ENCODE measurements around the gene MRPL53. TPM values are rescaled to one million over a fixed set of nuclear protein-coding genes. Genes with fewer than 3 reads are reported as not detected.
A peak's percentile ranks its signal among the peaks of the same experiment; 100 is the strongest.

The MRPL53 gene
- total and polyA plus RNA-seq, 2 of the 13 experiments (the other 11 are each of a cell fraction or from before 2014, with no cell fraction given), result 34.3 to 51.9 TPM

DNA sequence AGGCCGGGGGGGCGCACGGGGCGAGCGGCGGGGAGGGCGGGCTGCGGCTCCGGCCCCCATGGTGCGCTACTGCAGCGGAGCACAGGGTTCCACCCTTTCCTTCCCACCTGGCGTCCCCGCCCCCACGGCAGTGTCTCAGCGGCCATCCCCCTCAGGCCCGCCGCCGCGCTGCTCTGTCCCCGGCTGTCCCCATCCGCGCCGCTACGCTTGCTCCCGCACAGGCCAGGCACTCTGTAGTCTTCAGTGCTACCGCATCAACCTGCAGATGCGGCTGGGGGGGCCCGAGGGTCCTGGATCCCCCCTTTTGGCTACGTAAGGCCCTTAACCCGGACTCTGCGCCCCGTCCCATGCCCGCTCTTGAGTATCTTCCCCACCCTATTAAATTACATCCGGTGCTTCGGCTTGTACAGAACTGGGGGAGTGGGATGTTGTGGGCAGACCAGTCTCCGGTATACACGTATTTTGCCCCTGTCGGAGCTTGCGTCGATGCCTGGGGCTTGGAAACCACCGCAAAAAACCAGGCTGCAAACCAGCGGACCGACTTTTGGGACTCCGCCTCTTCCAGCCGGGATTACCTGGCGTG lies 14.8 kb downstream of the MRPL53 start (continued):
- TF ChIP-seq CHCHD3 (CRISPR knock-in tag; IDR thresholded peaks at IDR 0.05) (no peak), ZIK1 (CRISPR knock-in tag; IDR thresholded peaks at IDR 0.05; ENCODE audit: borderline replicate concordance, low read depth) (0 out of 2 replicates have a peak, but pooled peaks have one; percentile 49), ZNF768 (CRISPR knock-in tag; IDR thresholded peaks at IDR 0.05) (peak; percentile 68), SIN3B (IDR thresholded peaks at IDR 0.05; ENCODE audit: low read length) (no peak), NCOA1 (CRISPR knock-in tag; IDR thresholded peaks at IDR 0.05) (peak; percentile 78; the same call in 1 of the 2 replicates), ZNF569 (CRISPR knock-in tag; IDR thresholded peaks at IDR 0.05; ENCODE audit: borderline replicate concordance) (no peak; the same call in 1 of the 2 replicates), ONECUT2 (CRISPR knock-in tag; IDR thresholded peaks at IDR 0.05) (0 out of 2 replicates have a peak, but pooled peaks have one; percentile 40), BRD4 (CRISPR knock-in tag; IDR thresholded peaks at IDR 0.05) (peak; percentile 82), EED (CRISPR knock-in tag; IDR thresholded peaks at IDR 0.05) (no peak), SRSF1 (optimal IDR thresholded peaks at IDR 0.05; ENCODE audit: low read depth, low read length) (no peak), ZNF558 (CRISPR knock-in tag; IDR thresholded peaks at IDR 0.05; ENCODE audit: borderline replicate concordance) (no peak), FLYWCH1 (CRISPR knock-in tag; IDR thresholded peaks at IDR 0.05) (no peak), ZFP36L1 (CRISPR knock-in tag; IDR thresholded peaks at IDR 0.05) (no peak), SP5 (CRISPR knock-in tag; IDR thresholded peaks at IDR 0.05; ENCODE audit: borderline replicate concordance, low read depth) (peak; percentile 66), ZNF616 (CRISPR knock-in tag; IDR thresholded peaks at IDR 0.05; ENCODE audit: low read depth) (no peak), NFKBIZ (CRISPR knock-in tag; IDR thresholded peaks at IDR 0.05) (0 out of 2 replicates have a peak, but pooled peaks have one; percentile 25)
- TF ChIP-seq, protein P1, sequence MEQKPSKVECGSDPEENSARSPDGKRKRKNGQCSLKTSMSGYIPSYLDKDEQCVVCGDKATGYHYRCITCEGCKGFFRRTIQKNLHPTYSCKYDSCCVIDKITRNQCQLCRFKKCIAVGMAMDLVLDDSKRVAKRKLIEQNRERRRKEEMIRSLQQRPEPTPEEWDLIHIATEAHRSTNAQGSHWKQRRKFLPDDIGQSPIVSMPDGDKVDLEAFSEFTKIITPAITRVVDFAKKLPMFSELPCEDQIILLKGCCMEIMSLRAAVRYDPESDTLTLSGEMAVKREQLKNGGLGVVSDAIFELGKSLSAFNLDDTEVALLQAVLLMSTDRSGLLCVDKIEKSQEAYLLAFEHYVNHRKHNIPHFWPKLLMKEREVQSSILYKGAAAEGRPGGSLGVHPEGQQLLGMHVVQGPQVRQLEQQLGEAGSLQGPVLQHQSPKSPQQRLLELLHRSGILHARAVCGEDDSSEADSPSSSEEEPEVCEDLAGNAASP (CRISPR knock-in tag; IDR thresholded peaks at IDR 0.05; ENCODE audit: borderline replicate concordance), result no peak; the same call in 1 of the 2 replicates
- TF ChIP-seq, protein P2, sequence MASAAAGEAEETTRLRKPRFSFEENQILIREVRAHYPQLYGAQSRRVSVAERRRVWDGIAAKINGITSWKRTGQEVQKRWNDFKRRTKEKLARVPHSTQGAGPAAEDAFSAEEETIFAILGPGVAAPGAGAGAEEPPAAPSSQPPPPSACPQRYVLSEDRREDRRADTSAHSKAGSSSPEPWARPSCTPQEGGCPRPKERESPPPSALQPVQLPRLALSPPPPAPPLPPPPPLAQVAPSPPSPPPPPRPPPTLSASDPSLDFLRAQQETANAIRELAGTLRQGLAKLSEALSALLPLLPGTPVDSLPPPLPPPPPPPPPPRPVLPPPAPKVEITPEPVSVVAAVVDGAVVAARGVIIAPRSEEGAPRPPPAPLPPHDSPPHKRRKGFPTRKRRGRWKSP (CRISPR knock-in tag; IDR thresholded peaks at IDR 0.05), result peak; percentile 74; the same call in 1 of the 2 replicates
- TF ChIP-seq, protein P3, sequence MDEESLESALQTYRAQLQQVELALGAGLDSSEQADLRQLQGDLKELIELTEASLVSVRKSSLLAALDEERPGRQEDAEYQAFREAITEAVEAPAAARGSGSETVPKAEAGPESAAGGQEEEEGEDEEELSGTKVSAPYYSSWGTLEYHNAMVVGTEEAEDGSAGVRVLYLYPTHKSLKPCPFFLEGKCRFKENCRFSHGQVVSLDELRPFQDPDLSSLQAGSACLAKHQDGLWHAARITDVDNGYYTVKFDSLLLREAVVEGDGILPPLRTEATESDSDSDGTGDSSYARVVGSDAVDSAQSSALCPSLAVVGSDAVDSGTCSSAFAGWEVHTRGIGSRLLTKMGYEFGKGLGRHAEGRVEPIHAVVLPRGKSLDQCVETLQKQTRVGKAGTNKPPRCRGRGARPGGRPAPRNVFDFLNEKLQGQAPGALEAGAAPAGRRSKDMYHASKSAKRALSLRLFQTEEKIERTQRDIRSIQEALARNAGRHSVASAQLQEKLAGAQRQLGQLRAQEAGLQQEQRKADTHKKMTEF (CRISPR knock-in tag; IDR thresholded peaks at IDR 0.05), result peak; percentile 75; the same call in 1 of the 2 replicates
- TF ChIP-seq, protein P4, sequence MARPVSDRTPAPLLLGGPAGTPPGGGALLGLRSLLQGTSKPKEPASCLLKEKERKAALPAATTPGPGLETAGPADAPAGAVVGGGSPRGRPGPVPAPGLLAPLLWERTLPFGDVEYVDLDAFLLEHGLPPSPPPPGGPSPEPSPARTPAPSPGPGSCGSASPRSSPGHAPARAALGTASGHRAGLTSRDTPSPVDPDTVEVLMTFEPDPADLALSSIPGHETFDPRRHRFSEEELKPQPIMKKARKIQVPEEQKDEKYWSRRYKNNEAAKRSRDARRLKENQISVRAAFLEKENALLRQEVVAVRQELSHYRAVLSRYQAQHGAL (CRISPR knock-in tag; IDR thresholded peaks at IDR 0.05; ENCODE audit: not compliant biosample characterization), result no peak
- TF ChIP-seq, protein P5, sequence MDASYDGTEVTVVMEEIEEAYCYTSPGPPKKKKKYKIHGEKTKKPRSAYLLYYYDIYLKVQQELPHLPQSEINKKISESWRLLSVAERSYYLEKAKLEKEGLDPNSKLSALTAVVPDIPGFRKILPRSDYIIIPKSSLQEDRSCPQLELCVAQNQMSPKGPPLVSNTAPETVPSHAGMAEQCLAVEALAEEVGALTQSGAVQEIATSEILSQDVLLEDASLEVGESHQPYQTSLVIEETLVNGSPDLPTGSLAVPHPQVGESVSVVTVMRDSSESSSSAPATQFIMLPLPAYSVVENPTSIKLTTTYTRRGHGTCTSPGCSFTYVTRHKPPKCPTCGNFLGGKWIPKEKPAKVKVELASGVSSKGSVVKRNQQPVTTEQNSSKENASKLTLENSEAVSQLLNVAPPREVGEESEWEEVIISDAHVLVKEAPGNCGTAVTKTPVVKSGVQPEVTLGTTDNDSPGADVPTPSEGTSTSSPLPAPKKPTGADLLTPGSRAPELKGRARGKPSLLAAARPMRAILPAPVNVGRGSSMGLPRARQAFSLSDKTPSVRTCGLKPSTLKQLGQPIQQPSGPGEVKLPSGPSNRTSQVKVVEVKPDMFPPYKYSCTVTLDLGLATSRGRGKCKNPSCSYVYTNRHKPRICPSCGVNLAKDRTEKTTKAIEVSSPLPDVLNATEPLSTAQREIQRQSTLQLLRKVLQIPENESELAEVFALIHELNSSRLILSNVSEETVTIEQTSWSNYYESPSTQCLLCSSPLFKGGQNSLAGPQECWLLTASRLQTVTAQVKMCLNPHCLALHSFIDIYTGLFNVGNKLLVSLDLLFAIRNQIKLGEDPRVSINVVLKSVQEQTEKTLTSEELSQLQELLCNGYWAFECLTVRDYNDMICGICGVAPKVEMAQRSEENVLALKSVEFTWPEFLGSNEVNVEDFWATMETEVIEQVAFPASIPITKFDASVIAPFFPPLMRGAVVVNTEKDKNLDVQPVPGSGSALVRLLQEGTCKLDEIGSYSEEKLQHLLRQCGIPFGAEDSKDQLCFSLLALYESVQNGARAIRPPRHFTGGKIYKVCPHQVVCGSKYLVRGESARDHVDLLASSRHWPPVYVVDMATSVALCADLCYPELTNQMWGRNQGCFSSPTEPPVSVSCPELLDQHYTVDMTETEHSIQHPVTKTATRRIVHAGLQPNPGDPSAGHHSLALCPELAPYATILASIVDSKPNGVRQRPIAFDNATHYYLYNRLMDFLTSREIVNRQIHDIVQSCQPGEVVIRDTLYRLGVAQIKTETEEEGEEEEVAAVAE (CRISPR knock-in tag; IDR thresholded peaks at IDR 0.05; ENCODE audit: borderline replicate concordance), result no peak

All from HepG2 (cell line).